HG02943 (cell line): ENCODE measurements around the gene MCUB.
A peak's percentile ranks its signal among the peaks of the same experiment; 100 is the strongest.
"Not testable (repeated sequence)": the region's sequence is repeated elsewhere in the genome, so short reads cannot be mapped to it uniquely, and the experiment has no call there.

Experiments
- ATAC-seq: cut with Tn5 transposase; IDR thresholded peaks from one replicate; pipeline ENCODE4 v1.9.1; 2021; ENCODE audit warnings: mild to moderate bottlenecking, low read depth, moderate library complexity; ENCODE audit not compliant: unreplicated experiment

Gene MCUB

DNA sequence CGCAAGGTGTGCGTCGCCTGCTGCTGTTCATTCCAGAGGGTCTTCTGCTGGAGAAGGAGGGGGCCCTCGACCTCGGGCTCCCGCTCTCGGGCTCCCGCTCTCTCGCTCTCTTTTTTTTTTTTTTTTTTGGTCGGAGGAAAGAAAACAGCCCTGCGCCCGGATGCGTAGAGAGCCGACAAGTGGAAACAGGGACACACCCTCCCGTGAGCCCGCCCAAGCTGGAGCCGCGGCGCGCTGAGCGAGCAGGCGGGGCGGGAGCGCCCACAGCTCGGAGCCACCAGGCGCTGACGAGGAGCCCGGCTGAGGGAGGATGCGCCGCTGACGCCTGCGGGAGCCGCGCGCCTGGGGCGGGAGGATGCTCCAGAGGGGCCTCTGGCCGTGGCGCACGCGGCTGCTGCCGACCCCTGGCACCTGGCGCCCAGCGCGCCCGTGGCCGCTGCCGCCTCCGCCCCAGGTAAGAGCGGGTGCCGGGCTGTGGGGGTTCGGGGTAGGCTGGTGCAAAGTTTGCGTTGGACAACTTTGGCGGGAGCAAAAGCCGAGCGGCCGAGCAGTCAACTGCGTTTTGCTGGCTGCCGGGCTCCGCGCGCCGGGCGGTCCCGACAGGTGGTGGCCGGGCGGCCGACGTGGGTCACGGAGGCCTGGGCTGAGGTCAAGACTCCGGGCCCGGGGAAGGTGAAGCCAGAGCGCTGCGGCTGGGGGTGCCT is at the start of gene MCUB:
Gene MCUB, plus strand, starts transcription at position 264 of the 704 bp plus-strand sequence. Its CDS starts 92 bp downstream, at position 356.
- peak; percentile 92 for ATAC-seq

- no peak for ATAC-seq
These were observed 49.4 kb upstream of the MCUB start for GRCh38 chr4:109510687-109511086.

- no peak for ATAC-seq
These were observed 48.6 kb upstream of the MCUB start for GRCh38 chr4:109511414-109511813.

GRCh38 chr4:109513368-109513767 is 46.7 kb upstream of the MCUB start:
- ATAC-seq, result not testable (repeated sequence)

- ATAC-seq, result no peak
These were observed 27.9 kb upstream of the MCUB start for GRCh38 chr4:109532182-109532581.

DNA sequence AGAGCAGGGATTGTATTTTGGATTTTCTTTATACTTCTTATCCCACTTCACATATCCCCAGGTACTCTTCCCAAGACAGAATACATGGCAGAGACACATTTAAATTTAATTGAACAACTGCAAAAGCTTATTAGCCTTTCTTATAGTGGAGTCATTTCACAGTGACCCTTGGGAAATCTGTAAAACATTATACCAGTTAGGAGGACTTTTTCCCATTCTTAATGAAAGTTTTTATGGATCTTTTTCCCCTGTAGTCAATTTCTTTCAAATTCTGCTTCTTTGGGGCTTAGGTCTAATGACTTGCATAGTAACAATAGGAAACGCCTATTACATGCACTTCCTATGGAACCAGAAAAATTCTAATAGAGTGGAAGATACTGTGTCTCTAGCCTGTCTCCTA is 14.6 kb upstream of the MCUB start:
- ATAC-seq, result no peak

DNA sequence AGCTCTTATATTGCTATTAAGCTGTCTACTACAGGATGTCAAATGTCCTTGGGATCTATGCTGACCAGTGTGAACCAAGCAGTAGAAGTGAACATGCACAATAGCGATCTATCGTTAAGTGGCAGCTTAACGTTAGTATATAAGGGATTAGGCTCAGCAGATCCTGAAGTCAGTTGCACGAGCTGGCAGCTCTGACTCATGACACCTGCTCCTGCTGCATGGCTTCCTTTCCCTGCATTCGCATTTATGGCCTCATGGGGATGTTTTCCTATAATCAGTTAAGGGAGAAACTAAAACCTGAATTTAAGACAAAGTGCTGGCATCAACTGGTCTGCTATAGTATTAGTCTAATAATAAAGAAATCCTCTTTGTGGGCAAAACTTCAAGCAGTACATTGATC is 12.7 kb upstream of the MCUB start:
- ATAC-seq, result no peak

DNA sequence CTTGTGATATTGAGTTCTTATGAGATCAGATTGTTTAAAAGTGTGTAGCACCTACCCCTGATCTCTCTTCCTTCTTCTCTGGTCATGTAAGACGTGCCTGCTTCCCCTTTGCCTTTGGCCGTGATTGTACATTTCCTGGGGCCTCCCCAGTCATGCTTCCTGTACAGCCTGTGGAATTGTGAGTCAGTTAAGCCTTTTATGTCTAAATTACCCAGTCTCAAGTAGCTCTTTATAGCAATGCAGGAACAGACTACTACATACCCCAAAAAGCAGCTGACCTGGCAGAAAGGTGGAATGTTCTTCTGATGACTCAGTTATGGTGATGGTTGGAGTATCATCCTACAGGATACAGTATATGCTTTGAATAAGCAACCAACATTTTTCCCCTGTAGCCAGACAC is 11.4 kb upstream of the MCUB start:
- no peak for ATAC-seq

- no peak for ATAC-seq
These were observed 7.8 kb upstream of the MCUB start for GRCh38 chr4:109552237-109552636.

DNA sequence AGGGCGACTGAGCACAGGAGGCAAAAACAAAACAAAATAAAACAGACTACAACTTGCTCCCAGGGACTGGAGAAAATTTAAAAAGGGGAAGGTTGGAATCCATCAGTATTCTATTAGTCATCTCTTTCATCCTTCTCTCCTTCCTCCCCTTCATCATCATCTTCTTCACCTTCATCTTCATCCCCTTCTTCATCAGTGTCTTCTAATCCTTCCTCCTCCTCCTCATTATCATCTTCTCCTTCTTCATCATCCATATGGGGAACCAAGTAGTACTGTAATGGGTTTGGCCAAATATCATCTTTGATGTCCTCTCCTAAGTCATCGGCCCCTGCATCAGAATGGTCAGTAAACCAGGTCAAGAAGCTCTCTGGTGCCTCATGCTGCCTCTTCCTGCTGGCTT is 6.9 kb upstream of the MCUB start:
- ATAC-seq, result no peak

DNA sequence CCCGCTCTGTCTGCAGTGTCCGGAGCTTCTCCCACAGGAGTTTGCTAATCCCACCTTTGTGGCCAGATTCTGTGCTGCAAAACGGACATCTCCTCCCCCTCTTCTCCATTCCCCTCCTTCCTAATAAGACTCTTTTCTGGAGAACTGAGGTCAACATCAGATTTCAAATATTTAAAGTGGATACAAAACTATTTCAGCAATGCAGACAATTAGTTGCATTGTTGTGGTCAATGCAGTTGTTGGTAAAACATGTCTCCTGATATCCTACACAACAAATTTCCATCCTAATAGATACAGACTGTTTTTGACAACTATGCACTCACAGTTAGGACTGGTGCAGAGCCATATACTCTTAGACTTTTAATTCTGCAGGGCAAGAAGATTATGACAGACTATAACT is 5.1 kb upstream of the MCUB start:
- no peak for ATAC-seq

GRCh38 chr4:109557433-109557832 is 2.6 kb upstream of the MCUB start:
- no peak for ATAC-seq

- ATAC-seq, result not testable (repeated sequence)
These were observed 2.0 kb upstream of the MCUB start for GRCh38 chr4:109558095-109558494.

- ATAC-seq, result peak; percentile 21
These were observed 442 bp upstream of the MCUB start for GRCh38 chr4:109559625-109559982.

DNA sequence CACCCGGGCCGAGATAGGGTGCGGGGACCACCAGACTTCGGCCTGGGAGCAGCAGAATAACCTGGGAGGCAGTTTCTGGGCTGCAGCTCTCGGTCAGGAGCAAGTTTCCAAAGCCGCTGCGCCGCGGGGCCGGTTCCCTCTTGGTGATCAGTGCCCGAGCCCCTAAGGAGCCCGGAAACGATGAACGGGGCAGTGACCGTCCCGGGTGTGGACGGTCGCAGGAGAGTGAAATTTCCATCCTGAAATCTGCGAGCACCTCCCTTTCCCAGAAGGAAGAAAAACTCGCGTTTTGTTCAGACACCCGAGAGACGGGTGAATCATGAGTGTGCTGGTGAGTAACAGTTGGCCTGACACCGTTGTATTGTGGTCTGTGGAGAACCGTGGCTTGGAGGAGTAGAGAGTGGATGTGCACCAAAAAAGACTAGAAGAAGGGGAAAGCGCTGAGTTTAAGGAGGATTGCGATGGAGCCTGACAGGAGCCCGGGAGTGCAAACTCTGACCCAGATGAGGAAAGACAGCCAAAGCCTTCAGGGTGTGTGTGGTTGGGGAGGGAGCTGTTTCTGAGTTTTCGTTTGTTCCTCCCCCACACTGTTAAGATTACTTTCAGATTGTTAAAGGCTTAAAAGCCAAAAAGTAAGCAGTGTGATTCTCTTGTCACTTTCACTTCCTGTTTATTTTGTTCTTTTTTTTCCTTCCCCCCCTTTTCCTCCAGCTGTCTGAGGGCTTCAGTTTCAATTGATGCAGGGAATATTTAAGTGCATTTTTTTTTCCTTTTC is 828 bp downstream of the MCUB start:
- peak; percentile 53 for ATAC-seq

- no peak for ATAC-seq
These were observed 2.6 kb downstream of the MCUB start for GRCh38 chr4:109562457-109563239.

- no peak for ATAC-seq
These were observed 11.4 kb downstream of the MCUB start for GRCh38 chr4:109571494-109571893.

- no peak for ATAC-seq
These were observed 12.1 kb downstream of the MCUB start for GRCh38 chr4:109572154-109572553.

DNA sequence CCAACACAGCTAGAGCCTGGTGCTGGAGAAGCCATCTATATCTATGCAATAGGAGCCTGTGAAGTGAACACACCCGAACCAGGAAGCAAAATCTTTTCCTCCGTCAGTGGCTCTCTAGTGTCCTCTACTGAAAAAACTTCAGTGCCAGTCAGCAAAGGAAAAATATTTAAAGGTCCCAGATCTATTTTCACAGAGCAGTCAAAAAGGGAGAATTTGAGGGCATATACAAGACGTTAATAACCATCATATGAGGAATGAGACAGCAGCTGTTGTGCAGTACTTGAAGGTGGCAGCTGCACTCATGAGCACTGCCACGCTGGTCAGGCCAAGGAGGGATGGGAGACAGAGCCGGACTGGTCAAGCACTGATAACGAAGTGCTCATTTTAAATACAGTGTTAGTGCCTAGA is 14.4 kb downstream of the MCUB start:
- no peak for ATAC-seq

GRCh38 chr4:109574931-109575804 is 15.1 kb downstream of the MCUB start:
- no peak for ATAC-seq
